ENCODE measurements around the gene TRPC4AP.
A peak's percentile ranks its signal among the peaks of the same experiment; 100 is the strongest.

The TRPC4AP gene

GRCh38 chr20:34967421-34967820 is 125.2 kb downstream of the TRPC4AP start:
- no peak for DNase-seq

- DNase-seq, result no peak
Observed at GRCh38 chr20:34965051-34965450, 127.6 kb downstream of the TRPC4AP start.

- DNase-seq, result no peak
Observed at GRCh38 chr20:34964486-34964885, 128.1 kb downstream of the TRPC4AP start.

DNA sequence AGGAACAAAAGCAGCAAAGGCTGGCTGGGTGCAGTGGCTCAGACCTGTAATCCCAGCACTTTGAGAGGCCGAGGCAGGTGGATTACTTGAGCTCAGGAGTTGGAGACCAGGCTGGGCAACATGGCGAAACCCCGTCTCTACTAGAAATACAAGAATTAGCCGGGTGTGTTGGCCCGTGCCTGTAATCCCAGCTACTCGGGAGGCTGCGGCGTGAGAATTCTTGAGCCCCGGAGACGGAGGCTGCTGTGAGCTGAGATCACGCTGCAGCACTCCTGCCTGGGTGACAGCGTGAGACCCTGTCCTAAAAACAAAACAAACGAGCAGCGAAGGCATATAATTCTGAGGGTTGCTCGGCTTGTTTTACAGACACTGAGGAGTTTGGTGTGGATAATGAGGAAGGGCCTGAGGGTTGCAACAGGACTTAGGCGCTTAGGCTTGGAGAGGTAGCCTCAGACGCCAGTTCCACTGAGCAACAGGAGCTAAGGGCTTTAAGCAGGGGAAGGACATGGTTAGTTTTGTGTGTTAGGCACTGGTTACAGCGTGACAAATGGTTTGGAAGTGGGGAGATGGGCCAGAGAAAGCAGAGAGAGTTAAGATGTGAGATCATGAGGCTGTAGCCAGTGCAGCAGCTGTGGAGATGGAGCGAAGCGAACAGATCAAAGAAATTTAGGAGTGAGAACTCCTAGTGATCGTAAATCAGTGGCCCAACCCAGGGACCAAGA is 135.7 kb downstream of the TRPC4AP start:
- DNase-seq, result no peak

DNA sequence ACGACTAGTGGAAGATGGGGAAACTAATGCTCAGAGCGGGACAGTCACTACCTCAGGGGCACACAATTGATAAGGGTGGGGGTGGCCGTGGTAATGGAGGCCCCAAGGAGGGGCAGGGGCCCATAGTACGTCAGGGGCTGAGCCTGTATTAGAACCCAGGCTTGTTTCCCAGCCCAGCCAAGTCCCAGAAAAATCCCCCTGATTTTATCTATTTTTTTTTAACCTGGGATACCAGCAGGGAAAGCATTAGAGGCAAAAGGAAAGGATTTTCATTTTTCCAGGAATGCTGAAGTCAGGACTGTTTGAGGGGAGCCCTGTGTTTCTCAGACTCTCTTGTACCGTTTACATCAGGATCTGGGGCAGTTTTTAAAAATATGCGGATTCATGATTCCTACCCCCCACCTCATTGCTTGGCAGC is 136.6 kb downstream of the TRPC4AP start:
- no peak for DNase-seq

DNA sequence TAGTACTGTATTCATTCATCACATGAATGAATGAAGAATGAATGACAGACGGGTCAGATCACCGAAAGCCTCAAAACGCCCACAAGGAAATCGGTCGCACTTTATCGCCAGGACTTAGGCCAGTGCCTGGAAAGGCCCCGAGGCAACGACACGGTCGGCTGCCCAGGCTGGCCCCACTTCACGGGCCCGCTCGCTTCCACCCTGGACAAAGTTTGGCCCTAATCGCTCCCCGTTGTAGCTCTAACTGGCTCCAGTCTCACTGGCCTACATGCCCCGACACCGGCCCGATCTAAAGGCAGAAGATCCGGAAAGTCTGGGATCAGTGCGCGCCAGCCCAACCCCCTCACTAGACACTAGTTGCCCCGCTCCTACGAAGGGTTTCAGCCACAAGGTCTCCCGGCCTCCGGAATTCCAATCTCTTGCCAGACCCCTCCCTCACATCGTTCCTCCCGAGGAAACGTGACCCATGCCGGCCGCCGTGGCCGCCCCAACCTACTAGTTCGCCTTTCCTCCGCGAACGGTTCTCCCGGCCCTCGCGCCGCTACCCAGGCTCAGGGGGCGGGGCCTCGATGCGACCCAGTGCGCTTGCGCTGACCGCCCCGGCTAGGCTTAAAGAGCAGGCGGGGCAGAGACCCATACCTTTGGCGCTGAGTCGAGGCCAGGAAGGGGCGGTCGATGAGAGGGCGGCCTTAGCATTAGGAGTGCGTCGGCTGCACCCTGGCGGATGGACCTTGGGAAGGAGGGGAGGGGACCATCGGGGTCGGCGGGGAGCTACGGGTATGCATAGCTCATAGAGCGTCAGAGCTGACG is 137.2 kb downstream of the TRPC4AP start, which contains the start of the genes GSS and MYH7B:
Gene GSS, minus strand, starts transcription at position 576 of the 810 bp plus-strand sequence. CDS start 3,954 bp downstream, outside the sequence.
Gene MYH7B, plus strand, starts transcription at position 638 of the 810 bp plus-strand sequence. CDS start 22,138 bp downstream, outside the sequence.
- peak; percentile 97 for DNase-seq

DNA sequence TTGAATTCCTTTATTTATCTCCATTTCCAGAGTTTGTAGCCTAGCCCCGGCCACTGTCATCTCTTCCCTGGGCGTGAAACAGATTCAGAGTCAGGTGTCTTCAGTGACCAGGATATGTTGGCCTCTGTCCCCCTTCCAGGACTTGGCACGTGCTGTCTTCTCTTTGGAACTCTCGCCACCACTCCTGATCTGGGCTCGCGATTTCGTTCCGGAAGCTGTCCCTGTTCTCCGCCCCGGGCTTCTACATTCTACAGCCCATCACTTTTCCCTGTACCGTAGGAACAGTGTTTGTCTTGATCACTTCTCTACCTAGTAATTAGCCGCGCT is 137.7 kb downstream of the TRPC4AP start:
- peak; percentile 45 for DNase-seq

- no peak for DNase-seq
Observed at GRCh38 chr20:34953960-34954359, 138.6 kb downstream of the TRPC4AP start.

GRCh38 chr20:34952671-34953070 is 139.9 kb downstream of the TRPC4AP start:
- peak; percentile 78 for DNase-seq
